Body of pancreas (tissue), 4 donors: Measurements from ENCODE around the gene SGMS1. TPM values are rescaled to one million over a fixed set of nuclear protein-coding genes. Genes with fewer than 3 reads are reported as not detected.

Experiments
- ATAC-seq: fragments of 150-250 bp; one replicate; pipeline ENCODE4 v1.9.1; 2016
- DNase-seq, 4 donors: peaks; one replicate each; pipeline ENCODE4 v3.0.0-alpha.2; 2019
- H3K27ac ChIP-seq, 4 donors: fragments of 200-600 bp; sonication (generic); 1 replicate in 3 of 4; 2 replicates in 1 of 4; pipeline versions ENCODE4 v1.5.1 to v1.6.1; 2016 to 2019; ENCODE audit warnings: mild to moderate bottlenecking in 1 of 4, mixed read lengths in 1 of 4, moderate library complexity in 1 of 4
- H3K27me3 ChIP-seq, 2 donors: fragments of 200-600 bp; sonication (generic); one replicate each; pipeline ENCODE4 v1.6.0; 2016; ENCODE audit warnings: mild to moderate bottlenecking in 1 of 2
- H3K36me3 ChIP-seq, 2 donors: fragments of 200-600 bp; sonication (generic); replicated peaks in 1 of 2; 2 replicates each; pipeline ENCODE4 v1.5.1; 2016; ENCODE audit warnings: low read depth in 2 of 2; ENCODE audit not compliant: insufficient read depth in 1 of 2
- H3K4me1 ChIP-seq: fragments of 200-600 bp; sonication (generic); one replicate; pipeline ENCODE4 v1.6.0; 2016
- H3K4me3 ChIP-seq, 2 donors: fragments of 200-600 bp; sonication (generic); 1 replicate in 1 of 2; 2 replicates in 1 of 2; pipeline ENCODE4 v1.5.1; 2016 to 2019
- H3K9me3 ChIP-seq, 3 donors: fragments of 200-600 bp; sonication (generic); 1 replicate in 2 of 3; 2 replicates in 1 of 3; pipeline ENCODE4 v1.5.1; 2016
- CTCF ChIP-seq, 7 experiments: fragments of 450-650 bp in 4 of 7; fragments of 200-600 bp in 3 of 7; sonication (generic) in 3 of 7; IDR thresholded peaks; one replicate each; pipeline ENCODE4 v1.5.1; 2016 to 2019; ENCODE audit warnings: antibody characterized with exemption in 7 of 7
- POLR2A ChIP-seq, 3 donors: fragments of 450-650 bp; IDR thresholded peaks; one replicate each; pipeline ENCODE4 v1.6.1; 2016; ENCODE audit warnings: antibody characterized with exemption in 3 of 3, mild to moderate bottlenecking in 2 of 3
- WGBS, 2 donors: methylation state at CpG; one replicate each; pipeline ENCODE4 v1.1.5; 2017; 5-methylcytosine and 5-hydroxymethylcytosine counted together
- intact Hi-C: fragments of 100-400 bp; cut with DNase I; formaldehyde crosslinking; loops from one replicate; pipeline ENCODE4 v1.15.1; 2023
- total RNA-seq, 2 donors: library from RNA; depleted of rRNA; stranded (reverse); fragments of >200 nt; gene quantifications; one replicate each; pipeline ENCODE4 v1.1.0, GENCODE V29; 2016

The SGMS1 gene
- total RNA-seq, 2 donors from 2014 or later, result 46.2 to 68.9 TPM

- Histone ChIP-seq H3K36me3 (no peaks in the 10 kb centered on the region), H3K4me1 (peaks cover 90% of the 10 kb centered on the region), H3K9me3 (no peaks in the 10 kb centered on the region), H3K4me3 (no peak overlapping the region), H3K27me3 (no peaks in the 10 kb centered on the region), H3K27ac (peak overlapping the region; percentile 20 to 80 (median 64))
- intact Hi-C loops, result no loop called here
- ATAC-seq, result peak; percentile 96
- DNase-seq, result peak; percentile 72 to 92 (median 82)
- TF ChIP-seq CTCF (IDR thresholded peaks at IDR 0.05) (no peak), POLR2A (IDR thresholded peaks at IDR 0.05) (no peak)
- 0 to 5% methylated on average over 1 of the region's 1 CpG for WGBS, 2 donors
Observed at GRCh38 chr10:50605269-50605950, 18.3 kb downstream of the SGMS1 start.

GRCh38 chr10:50604809-50605208, 18.9 kb downstream of the SGMS1 start:
- WGBS, 2 donors, result 8 to 9% methylated on average over 3 of the region's 3 CpGs
- no peak overlapping the region for H3K4me3 ChIP-seq
- no peaks in the 10 kb centered on the region for H3K9me3 ChIP-seq
- DNase-seq, result no peak
- TF ChIP-seq CTCF (IDR thresholded peaks at IDR 0.05), result no peak
- TF ChIP-seq POLR2A (IDR thresholded peaks at IDR 0.05), result no peak
- intact Hi-C loops, result no loop called here
- H3K27me3 ChIP-seq, result no peaks in the 10 kb centered on the region
- H3K27ac ChIP-seq, result peak overlapping the region; percentile 20 to 80 (median 64)
- no peaks in the 10 kb centered on the region for H3K36me3 ChIP-seq
- peaks cover 90% of the 10 kb centered on the region for H3K4me1 ChIP-seq
- no peak for ATAC-seq

- TF ChIP-seq CTCF (IDR thresholded peaks at IDR 0.05), result no peak
- TF ChIP-seq POLR2A (IDR thresholded peaks at IDR 0.05), result no peak
- H3K4me3 ChIP-seq, result no peak overlapping the region
- H3K36me3 ChIP-seq, result no peaks in the 10 kb centered on the region
- H3K27ac ChIP-seq, result peak overlapping the region; percentile 2 to 80 (median 64)
- no peaks in the 10 kb centered on the region for H3K9me3 ChIP-seq
- ATAC-seq (no peak), DNase-seq (no peak)
- no peaks in the 10 kb centered on the region for H3K27me3 ChIP-seq
- 8% methylated on average over 8 of the region's 8 CpGs for WGBS, 2 donors
- peaks cover 95% of the 10 kb centered on the region for H3K4me1 ChIP-seq
- intact Hi-C loops, result no loop called here
Observed at GRCh38 chr10:50604049-50604640, 19.6 kb downstream of the SGMS1 start.

- WGBS, 2 donors, result 52 to 56% methylated on average over 6 of the region's 6 CpGs
- H3K27me3 ChIP-seq, result no peaks in the 10 kb centered on the region
- TF ChIP-seq POLR2A (IDR thresholded peaks at IDR 0.05) (no peak), CTCF (IDR thresholded peaks at IDR 0.05) (no peak)
- H3K36me3 ChIP-seq, result no peaks in the 10 kb centered on the region
- ATAC-seq (no peak), DNase-seq (no peak)
- H3K4me3 ChIP-seq, result no peak overlapping the region
- peaks cover 99% of the 10 kb centered on the region for H3K4me1 ChIP-seq
- peak overlapping the region; percentile 47 to 80 (median 64) for H3K27ac ChIP-seq
- H3K9me3 ChIP-seq, result no peaks in the 10 kb centered on the region
- intact Hi-C loops, result no loop called here
Observed at GRCh38 chr10:50603151-50603850, 20.5 kb downstream of the SGMS1 start.
